HG02943 (cell line): ENCODE data around the gene NRG2.

ENCODE experiments used
- ATAC-seq: cut with Tn5 transposase; IDR thresholded peaks from one replicate; pipeline ENCODE4 v1.9.1; 2021; ENCODE audit warnings: mild to moderate bottlenecking, low read depth, moderate library complexity; ENCODE audit not compliant: unreplicated experiment

The NRG2 gene

GRCh38 chr5:139847790-139848507 is 195.2 kb downstream of the NRG2 start:
- peak; percentile 46 for ATAC-seq

- no peak for ATAC-seq
These were observed 196.0 kb downstream of the NRG2 start for GRCh38 chr5:139847091-139847490.

DNA sequence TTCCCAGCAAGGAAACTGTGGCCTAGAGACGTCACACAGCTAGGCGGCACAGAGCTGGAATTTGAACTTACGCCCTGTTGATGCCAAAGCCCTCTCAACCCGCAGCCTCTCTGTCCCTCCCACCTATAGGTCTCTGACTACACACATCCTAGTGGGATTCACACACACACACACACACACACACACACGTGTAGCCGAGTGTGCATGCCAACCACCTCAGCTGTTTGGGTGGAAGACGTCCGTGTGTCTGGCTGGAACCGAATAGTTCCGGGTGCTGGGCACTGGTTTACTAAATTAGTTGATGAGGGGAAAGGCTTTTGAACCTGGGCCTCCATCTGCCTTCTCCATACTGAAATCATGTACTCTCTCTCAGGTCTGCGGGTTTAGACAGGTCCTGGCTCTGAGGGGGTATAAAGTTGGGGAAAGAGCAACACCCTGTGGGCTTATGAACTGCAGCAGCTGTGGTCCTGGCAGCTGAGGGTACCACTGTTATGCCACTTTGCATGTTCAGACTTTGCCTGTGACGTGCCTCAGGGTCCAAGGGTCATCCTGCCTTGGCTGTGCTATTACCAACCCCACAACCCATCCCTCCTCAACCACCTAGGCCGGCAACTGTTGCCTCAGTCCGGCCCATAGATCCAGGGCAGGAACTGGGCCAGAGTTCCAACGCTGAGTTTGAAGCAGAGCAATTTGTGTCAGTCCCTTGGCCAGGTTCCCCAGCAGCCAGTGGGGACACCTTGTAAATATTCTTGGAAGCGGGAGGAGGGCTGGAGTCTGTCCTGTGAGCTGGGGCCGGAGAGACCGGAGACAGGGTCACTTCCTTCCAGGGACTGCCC is 197.0 kb downstream of the NRG2 start:
- no peak for ATAC-seq

GRCh38 chr5:139844472-139845145 is 198.5 kb downstream of the NRG2 start:
- no peak for ATAC-seq

DNA sequence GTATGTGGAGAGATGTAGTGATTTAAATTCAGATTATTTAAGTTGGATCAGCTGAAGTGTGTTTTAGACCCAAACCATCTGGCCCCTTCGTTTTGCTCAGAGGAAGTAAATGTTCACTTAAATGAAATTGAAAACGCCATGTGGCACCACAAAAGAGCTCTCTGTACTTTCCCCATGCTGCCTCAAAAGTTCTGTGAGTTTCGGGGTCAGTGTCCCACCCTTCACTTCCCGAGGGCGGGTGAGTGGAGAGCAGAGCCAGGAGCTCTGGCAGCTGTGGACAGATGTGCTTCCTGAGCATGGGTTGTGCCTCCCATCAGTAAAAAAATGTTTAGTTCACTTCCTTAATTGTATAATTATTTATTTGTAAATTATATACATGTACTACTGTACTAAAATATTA is 199.1 kb downstream of the NRG2 start:
- ATAC-seq = no peak

DNA sequence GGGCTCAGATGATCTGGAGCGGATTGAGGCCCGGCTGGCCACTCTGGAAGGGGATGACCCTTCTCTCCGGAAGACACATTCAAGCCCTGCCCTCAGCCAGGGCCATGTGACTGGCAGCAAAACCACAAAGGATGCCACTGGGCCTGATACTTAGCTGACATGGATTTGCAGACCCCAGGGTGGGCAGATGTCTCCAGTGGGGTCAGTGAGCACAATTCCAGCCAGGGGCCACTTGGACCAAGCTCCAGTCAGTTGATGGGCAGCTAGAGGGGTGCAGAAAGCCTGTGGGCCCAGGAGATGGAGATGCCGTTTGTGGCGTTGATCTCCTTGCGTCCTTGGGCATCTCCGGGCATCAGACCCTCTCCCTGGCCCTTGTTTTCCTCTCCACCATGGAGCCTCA is 200.8 kb downstream of the NRG2 start:
- ATAC-seq = no peak

DNA sequence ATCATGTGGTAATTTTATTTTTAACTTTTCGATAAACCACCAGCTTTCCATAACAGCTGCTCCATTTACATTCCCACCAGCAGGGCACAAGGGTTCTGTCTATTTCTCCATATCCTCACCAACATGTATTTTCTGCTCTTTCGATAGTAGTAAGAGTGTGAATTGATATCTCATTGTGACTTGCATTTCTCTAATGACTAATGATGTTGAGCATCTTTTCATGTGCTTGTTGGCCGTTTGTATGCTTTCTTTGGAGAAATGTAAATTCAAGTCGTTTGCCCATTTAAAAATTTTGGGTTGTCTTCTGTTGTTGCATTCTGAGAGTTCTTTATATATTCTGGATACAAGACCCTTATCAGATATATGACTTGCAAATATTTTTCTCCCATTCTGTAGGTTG is 201.6 kb downstream of the NRG2 start:
- no peak for ATAC-seq

GRCh38 chr5:139839918-139840317 is 203.2 kb downstream of the NRG2 start:
- no peak for ATAC-seq

DNA sequence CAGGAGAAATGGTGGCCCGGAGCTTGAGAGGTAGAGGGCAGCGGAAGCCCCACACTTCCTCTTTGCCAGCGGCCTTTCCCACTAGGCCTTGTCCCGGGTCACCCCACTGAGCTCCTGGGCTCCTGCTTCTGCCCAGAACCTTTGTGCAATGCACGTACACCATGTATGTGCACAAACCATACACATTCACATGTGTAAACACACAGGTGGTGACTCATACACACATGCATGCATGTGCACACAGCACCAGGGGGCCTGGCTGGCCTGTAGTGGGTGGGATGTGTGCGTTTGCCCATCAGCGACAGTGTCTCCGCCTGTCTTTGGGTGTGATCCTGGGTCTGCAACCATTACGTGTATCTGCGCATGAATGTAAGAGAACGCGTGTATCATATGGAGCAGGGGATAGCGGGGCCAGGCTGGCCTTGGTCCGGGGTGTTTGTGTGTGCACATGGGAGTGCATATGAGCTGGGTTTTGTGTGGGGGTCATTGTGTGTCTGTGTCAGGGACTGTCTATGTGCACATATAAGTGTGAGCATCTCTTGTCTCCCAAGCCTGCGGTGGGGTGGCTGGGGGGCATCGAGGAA is 203.8 kb downstream of the NRG2 start:
- ATAC-seq = no peak

GRCh38 chr5:139838381-139839197 is 204.5 kb downstream of the NRG2 start:
- ATAC-seq = no peak

DNA sequence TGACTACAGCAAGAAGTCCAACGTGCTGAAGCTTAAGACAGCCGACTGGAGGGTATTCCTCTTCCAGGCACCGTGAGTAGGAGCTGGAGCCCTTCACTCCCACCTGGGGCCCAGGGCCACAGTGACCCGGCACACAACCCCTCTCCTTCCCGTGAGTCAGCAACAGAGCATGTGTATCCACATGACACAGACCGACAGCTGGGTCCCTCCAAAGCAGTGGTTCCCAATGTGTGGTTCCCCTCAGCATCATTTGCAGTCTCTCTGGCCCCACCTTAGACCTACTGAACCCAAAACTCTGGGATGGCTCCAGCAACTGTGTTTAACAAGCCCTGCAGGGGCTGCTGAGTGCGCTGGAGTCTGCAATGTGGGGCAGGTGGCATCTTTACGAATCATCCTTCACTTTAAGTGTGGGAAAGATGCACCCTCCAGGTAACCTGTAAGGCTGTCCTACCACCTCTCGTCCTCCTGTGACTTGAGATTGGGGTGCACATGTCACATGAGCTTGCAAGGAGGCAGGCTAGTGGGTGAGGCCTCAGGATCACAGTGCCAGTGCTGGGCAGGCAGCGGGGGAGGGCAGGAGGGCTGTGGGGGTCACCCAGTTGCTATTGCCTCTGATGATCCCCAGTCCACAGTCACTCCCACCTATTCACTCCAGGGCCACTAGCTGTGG is 205.3 kb downstream of the NRG2 start:
- ATAC-seq = no peak

- no peak for ATAC-seq
These were observed 206.5 kb downstream of the NRG2 start for GRCh38 chr5:139836469-139837208.

GRCh38 chr5:139835656-139836055 is 207.4 kb downstream of the NRG2 start:
- ATAC-seq = no peak

GRCh38 chr5:139833525-139833924 is 209.6 kb downstream of the NRG2 start:
- ATAC-seq = no peak

DNA sequence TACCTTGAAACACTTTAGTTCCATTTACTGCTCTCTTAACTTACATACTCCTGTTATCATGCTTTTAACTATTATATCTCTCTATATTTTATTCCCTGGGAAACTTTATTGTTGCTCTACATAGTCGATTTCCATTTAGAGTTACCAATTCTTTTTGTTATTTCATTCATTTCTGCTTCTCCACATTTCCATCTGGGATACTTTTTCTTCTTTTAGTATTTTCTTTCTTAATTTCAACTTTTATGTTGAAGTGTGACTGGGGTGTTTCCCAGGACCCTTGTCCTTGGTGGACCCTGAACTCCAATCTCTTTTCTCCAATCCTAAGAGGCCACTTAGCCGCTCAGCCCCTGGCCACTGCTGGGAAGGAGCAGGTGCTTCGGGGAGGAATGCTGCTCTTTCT is 211.5 kb downstream of the NRG2 start:
- ATAC-seq = no peak

DNA sequence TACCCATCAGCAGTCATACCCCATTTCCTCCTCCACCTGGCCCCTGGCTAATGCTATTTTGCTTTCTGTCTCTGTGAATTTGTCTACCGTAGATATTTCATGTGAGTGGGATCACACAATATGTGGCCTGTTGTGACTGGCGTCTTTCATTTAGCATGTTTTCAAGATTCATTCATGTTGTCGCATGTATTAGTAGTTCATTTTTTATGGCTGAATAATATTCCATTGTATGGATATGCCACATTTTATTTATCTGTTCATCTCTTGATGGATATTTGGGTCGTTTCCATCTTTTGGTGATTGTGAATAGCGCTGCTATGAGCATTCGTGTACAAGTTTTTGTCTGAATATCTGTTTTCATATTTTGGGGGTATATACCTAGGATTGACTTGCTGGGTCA is 213.6 kb downstream of the NRG2 start:
- no peak for ATAC-seq

DNA sequence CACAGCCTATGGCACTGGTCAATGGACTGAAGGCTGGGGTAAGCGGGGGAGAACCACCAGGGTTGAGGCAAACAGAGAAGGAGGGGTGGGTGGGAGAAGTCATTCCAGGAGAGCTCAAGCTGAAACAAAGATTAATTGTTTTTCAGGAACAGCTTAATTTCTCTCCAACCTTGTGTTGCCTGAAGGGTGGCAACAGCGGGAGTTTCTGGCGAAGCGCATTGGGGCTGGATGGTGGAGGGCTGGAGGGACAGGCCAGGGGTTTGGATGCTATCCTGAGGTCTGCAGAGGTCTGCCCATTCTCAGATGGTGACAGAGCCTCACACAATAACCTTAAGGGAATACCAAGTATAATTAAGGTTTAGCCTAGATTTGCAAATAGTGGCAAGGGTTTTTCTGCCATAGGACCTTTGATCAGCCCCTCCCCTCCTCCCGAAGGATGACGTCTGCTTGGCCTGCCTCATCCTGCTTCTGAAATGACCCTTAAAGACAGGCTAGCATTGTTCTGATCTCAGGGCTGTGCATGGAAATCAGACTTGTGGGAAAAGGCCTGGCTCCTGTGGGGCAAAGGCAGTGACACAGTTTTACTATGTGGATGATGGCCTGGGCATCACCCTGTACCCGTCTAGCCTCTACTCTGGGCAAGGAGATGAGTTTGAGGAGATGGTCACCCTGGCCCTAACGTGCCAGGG is 214.7 kb downstream of the NRG2 start:
- ATAC-seq = no peak

DNA sequence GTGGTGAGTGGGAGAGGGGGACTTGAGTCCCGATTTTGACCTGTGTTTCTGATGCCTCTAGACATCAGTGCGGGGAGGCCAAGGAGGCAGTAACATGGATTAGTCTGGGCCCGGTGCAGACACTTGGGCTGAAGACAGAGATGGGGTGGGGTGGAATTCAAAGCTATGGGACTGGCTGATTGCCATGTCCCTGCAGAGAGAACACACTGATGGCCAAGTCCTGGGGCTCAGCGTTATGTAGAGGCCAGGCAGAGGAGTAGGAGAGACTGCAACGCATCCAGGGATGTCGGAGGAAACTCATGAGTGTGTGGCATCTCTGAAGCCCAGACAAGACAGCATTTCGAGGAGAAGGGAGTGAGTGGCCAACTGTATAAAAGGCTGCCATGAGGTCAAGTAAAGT is 217.4 kb downstream of the NRG2 start:
- no peak for ATAC-seq
